Upper lobe of left lung (tissue), 4 donors: ENCODE measurements around the gene SPDYA.

Experiments
- CTCF ChIP-seq, 6 experiments: fragments of 450-650 bp in 4 of 6; fragments of 200-600 bp in 2 of 6; sonication (generic) in 2 of 6; IDR thresholded peaks; one replicate each; pipeline ENCODE4 v1.5.1; 2016 to 2019; ENCODE audit warnings: antibody characterized with exemption in 6 of 6
- POLR2A ChIP-seq, 4 donors: fragments of 450-650 bp; IDR thresholded peaks; one replicate each; pipeline ENCODE4 v1.5.1; 2016 to 2017; ENCODE audit warnings: antibody characterized with exemption in 4 of 4, mild to moderate bottlenecking in 2 of 4

- TF ChIP-seq POLR2A (IDR thresholded peaks at IDR 0.05): no peak
- no peak for TF ChIP-seq CTCF (IDR thresholded peaks at IDR 0.05)
Observed at GRCh38 chr2:28838971-28839370, 28.3 kb downstream of the SPDYA start.
